Measurements from ENCODE around the gene CLTCL1. TPM values are rescaled to one million over a fixed set of nuclear protein-coding genes. Genes with fewer than 3 reads are reported as not detected.

CLTCL1 gene
- total RNA-seq, 4 donors from 2014 or later, result 8.5 to 19.2 (median 12.8) TPM

GRCh38 chr22:19196841-19197612 is 94.5 kb downstream of the CLTCL1 start:
- Histone ChIP-seq H3K27me3 (no peaks in the 10 kb centered on the region), H3K36me3 (peaks cover 4 to 5% of the 10 kb centered on the region in 2 donors), H3K9me3 (no peaks in the 10 kb centered on the region), H3K4me3 (replicated peaks in 1 of 3) (no peak overlapping the region), H3K27ac (no peak overlapping the region), H3K4me1 (no peaks in the 10 kb centered on the region)
- no peak for DNase-seq
- intact Hi-C loops (cut with DNase I), result no loop called here
- no peak for TF ChIP-seq POLR2A (IDR thresholded peaks at IDR 0.05)
- no peak for TF ChIP-seq CTCF (IDR thresholded peaks at IDR 0.05)
- 81 to 90% methylated on average over 11 of the region's 11 CpGs for WGBS, 2 donors

- WGBS, 2 donors, result 88 to 89% methylated on average over 16 to 22 of the region's 23 CpGs
- no peaks in the 10 kb centered on the region for H3K27me3 ChIP-seq
These were observed 95.5 kb downstream of the CLTCL1 start for GRCh38 chr22:19195796-19196731.

GRCh38 chr22:19194766-19195536 is 96.6 kb downstream of the CLTCL1 start:
- no peak overlapping the region for H3K4me3 ChIP-seq (replicated peaks in 1 of 3)
- intact Hi-C loops (cut with DNase I), result no loop called here
- no peak overlapping the region for H3K27ac ChIP-seq
- no peak for TF ChIP-seq CTCF (IDR thresholded peaks at IDR 0.05)
- TF ChIP-seq POLR2A (IDR thresholded peaks at IDR 0.05), result no peak
- no peaks in the 10 kb centered on the region for H3K4me1 ChIP-seq
- H3K27me3 ChIP-seq, result no peaks in the 10 kb centered on the region
- 94 to 96% methylated on average over 14 to 16 of the region's 16 CpGs for WGBS, 2 donors
- no peaks in the 10 kb centered on the region for H3K9me3 ChIP-seq
- DNase-seq, result no peak
- peaks cover 4 to 5% of the 10 kb centered on the region in 2 donors for H3K36me3 ChIP-seq

More at GRCh38 chr22:19195796-19196731, 95.5 kb downstream of the CLTCL1 start:
- peaks cover 4 to 5% of the 10 kb centered on the region in 2 donors for H3K36me3 ChIP-seq
- H3K4me1 ChIP-seq, result no peaks in the 10 kb centered on the region
- H3K4me3 ChIP-seq (replicated peaks in 1 of 3), result no peak overlapping the region
- DNase-seq, result no peak
- H3K9me3 ChIP-seq, result no peaks in the 10 kb centered on the region
- H3K27ac ChIP-seq, result no peak overlapping the region
- TF ChIP-seq POLR2A (IDR thresholded peaks at IDR 0.05) (no peak), CTCF (IDR thresholded peaks at IDR 0.05) (no peak)
- intact Hi-C loops (cut with DNase I), result no loop called here

DNA sequence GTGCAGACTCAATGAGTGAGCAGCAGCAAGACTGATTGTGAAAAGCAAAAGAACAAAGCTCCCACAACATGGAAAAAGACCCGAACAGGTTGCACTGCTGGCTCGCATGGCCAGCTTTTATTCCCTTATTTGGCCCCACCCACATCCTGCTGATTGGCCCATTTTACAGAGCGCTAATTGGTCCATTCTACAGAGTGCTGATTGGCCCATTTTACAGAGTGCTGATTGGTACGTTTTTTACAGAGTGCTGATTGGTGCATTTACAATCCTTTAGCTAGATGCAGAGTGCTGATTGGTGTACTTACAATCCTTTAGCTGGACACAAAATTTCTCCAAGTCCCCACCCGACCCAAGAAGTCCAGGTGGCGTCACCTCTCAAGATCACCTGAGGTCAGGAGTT is 97.6 kb downstream of the CLTCL1 start:
- intact Hi-C loops (cut with DNase I), result no loop called here
- Histone ChIP-seq H3K4me1 (no peaks in the 10 kb centered on the region), H3K27me3 (no peaks in the 10 kb centered on the region), H3K36me3 (peaks cover 4 to 5% of the 10 kb centered on the region in 2 donors), H3K9me3 (no peaks in the 10 kb centered on the region), H3K4me3 (replicated peaks in 1 of 3) (no peak overlapping the region), H3K27ac (no peak overlapping the region)
- no peak for TF ChIP-seq CTCF (IDR thresholded peaks at IDR 0.05)
- TF ChIP-seq POLR2A (IDR thresholded peaks at IDR 0.05), result no peak
- no peak for DNase-seq
- 90 to 99% methylated on average over 6 of the region's 6 CpGs for WGBS, 2 donors
